A549 (cell line): ENCODE measurements around the gene KRTAP17-1. TPM values are rescaled to one million over a fixed set of nuclear protein-coding genes. Genes with fewer than 3 reads are reported as not detected.
A peak's percentile ranks its signal among the peaks of the same experiment; 100 is the strongest.

Experiments
- ATAC-seq, 2 experiments: fragments of 200-7000 bp in 1 of 2; fragments of >200 bp in 1 of 2; cut with Nextera tagmentation in 1 of 2; cut with Tn5 transposase in 1 of 2; 3 replicates each; pipeline versions ENCODE4 v1.8.0 to v1.9.1; 2018 to 2020; ENCODE audit warnings: mild to moderate bottlenecking in 1 of 2, moderate library complexity in 1 of 2
- CTCF ChIA-PET: fragments of 300-600 bp; sonication (Branson Sonifier 250); formaldehyde crosslinking; extraction: SDS; loops from one replicate; lab custom pipeline; 2021; ENCODE audit warnings: antibody characterized with exemption, inconsistent platforms; lab: Yijun Ruan, JAX
- POLR2A ChIA-PET: fragments of 350-600 bp; formaldehyde crosslinking; extraction: SDS; loops from one replicate; lab custom pipeline; 2021; ENCODE audit warnings: antibody characterized with exemption, inconsistent platforms; lab: Yijun Ruan, JAX
- DNase-seq, 2 experiments: peaks; one replicate each; pipeline versions ENCODE4 v3.0.0 to v3.0.0-alpha.2; 2011 to 2016; ENCODE audit warnings: low read depth in 1 of 2, low spot score in 1 of 2
- FAIRE-seq: peaks from 2 replicates; lab custom pipeline; 2011; peaks lifted over from hg19 to GRCh38; lab: Jason Lieb, UNC
- H3K27ac ChIP-seq, 2 experiments: fragments of >200 bp; sonication (Bioruptor Twin); formaldehyde crosslinking; 3 replicates each; pipeline ENCODE4 v1.5.1; 2016 to 2017
- H3K4me1 ChIP-seq: fragments of >200 bp; sonication (Bioruptor Twin); formaldehyde crosslinking; 3 replicates; pipeline ENCODE4 v1.6.1; 2016
- H3K4me2 ChIP-seq: fragments of >200 bp; sonication (Bioruptor Twin); formaldehyde crosslinking; 3 replicates; pipeline ENCODE4 v1.6.1; 2016
- H3K4me3 ChIP-seq: fragments of >200 bp; sonication (Bioruptor Twin); formaldehyde crosslinking; 3 replicates; pipeline ENCODE4 v1.5.1; 2016
- H3K9me3 ChIP-seq: fragments of >200 bp; sonication (Bioruptor Twin); formaldehyde crosslinking; 3 replicates; pipeline ENCODE4 v1.6.1; 2016
- BCL3 ChIP-seq: fragments of >200 bp; sonication (Bioruptor Twin); formaldehyde crosslinking; IDR thresholded peaks from 3 replicates; pipeline ENCODE4 v1.6.1; 2016
- BHLHE40 ChIP-seq: IDR thresholded peaks from 2 replicates; pipeline ENCODE4 v1.6.1; 2012; ENCODE audit warnings: low read depth, low read length, inconsistent platforms
- CHD2 ChIP-seq: fragments of 150-350 bp; IDR thresholded peaks from 2 replicates; pipeline ENCODE4 v1.6.1; 2014; ENCODE audit warnings: low read length; ENCODE audit not compliant: partially characterized antibody
- EHMT2 ChIP-seq: fragments of 200-600 bp; sonication (generic); IDR thresholded peaks from 2 replicates; pipeline ENCODE4 v1.6.1; 2016; ENCODE audit warnings: antibody characterized with exemption, low read depth, mild to moderate bottlenecking, moderate library complexity
- ESRRA ChIP-seq: fragments of 150-350 bp; IDR thresholded peaks from 2 replicates; pipeline ENCODE4 v1.6.1; 2014; ENCODE audit warnings: mild to moderate bottlenecking, low read length, borderline replicate concordance
- FOXS1 ChIP-seq: fragments of 250-450 bp; sonication (Bioruptor Pico); IDR thresholded peaks from 2 replicates; pipeline ENCODE4 v1.5.0; 2020; ENCODE audit warnings: mild to moderate bottlenecking, moderate library complexity
- GATA3 ChIP-seq: IDR thresholded peaks from 2 replicates; pipeline ENCODE4 v1.6.1; 2012; ENCODE audit warnings: borderline replicate concordance
- HOXB13 ChIP-seq: fragments of 250-450 bp; sonication (Bioruptor Pico); IDR thresholded peaks from 2 replicates; pipeline ENCODE4 v1.5.0; 2020; ENCODE audit warnings: low read depth, mild to moderate bottlenecking, moderate library complexity
- JUNB ChIP-seq: fragments of >200 bp; sonication (Bioruptor Twin); formaldehyde crosslinking; IDR thresholded peaks from 2 replicates; pipeline ENCODE4 v1.6.1; 2016
- MAFK ChIP-seq: fragments of 450-650 bp; IDR thresholded peaks from 2 replicates; pipeline ENCODE4 v1.6.1; 2014; ENCODE audit not compliant: partially characterized antibody
- NPAS2 ChIP-seq: fragments of 250-450 bp; sonication (Bioruptor Pico); IDR thresholded peaks from 2 replicates; pipeline ENCODE4 v1.8.0; 2022; ENCODE audit warnings: mild to moderate bottlenecking, moderate library complexity, borderline replicate concordance
- RAD21 ChIP-seq, 2 experiments: fragments of >200 bp in 1 of 2; sonication (Bioruptor Twin) in 1 of 2; formaldehyde crosslinking in 1 of 2; IDR thresholded peaks in 1 of 2; conservative IDR thresholded peaks in 1 of 2; 2 replicates in 1 of 2; 3 replicates in 1 of 2; pipeline ENCODE4 v1.6.1; 2012 to 2018; ENCODE audit warnings: inconsistent platforms in 1 of 2
- RARB ChIP-seq: fragments of 250-450 bp; sonication (Bioruptor Pico); IDR thresholded peaks from 2 replicates; pipeline ENCODE4 v1.8.0; 2021; ENCODE audit warnings: mild to moderate bottlenecking, moderate library complexity
- RFX5 ChIP-seq: fragments of 450-650 bp; IDR thresholded peaks from 2 replicates; pipeline ENCODE4 v1.7.1; 2014; ENCODE audit warnings: antibody characterized with exemption, mild to moderate bottlenecking, moderate library complexity
- RNF2 ChIP-seq: fragments of 200-600 bp; sonication (generic); IDR thresholded peaks from 2 replicates; pipeline ENCODE4 v1.6.1; 2016; ENCODE audit warnings: low read depth, mild to moderate bottlenecking, antibody characterized with exemption, moderate library complexity, borderline replicate concordance
- TP53 ChIP-seq: fragments of 250-450 bp; sonication (Bioruptor Pico); IDR thresholded peaks from 2 replicates; pipeline ENCODE4 v1.5.0; 2021; ENCODE audit warnings: mild to moderate bottlenecking, moderate library complexity
- WGBS: methylation state at CpG from one replicate; pipeline ENCODE4 v1.1.6; 2017; ENCODE audit errors: missing lambda C conversion rate; 5-methylcytosine and 5-hydroxymethylcytosine counted together
- polyA plus RNA-seq, 4 experiments: library from polyadenylated mRNA; depleted of rRNA in 3 of 4; stranded (reverse); fragments of >200 nt; fragmentation: RNase III in 1 of 4; extraction: RNeasy Plus Mini Kit Qiagen cat#74134 plus additional on column Dnase treatment in 1 of 4; gene quantifications; 2 replicates in 3 of 4; 3 replicates in 1 of 4; pipeline ENCODE4 v1.2.3, GENCODE V29; 2011 to 2017

Gene KRTAP17-1
- polyA plus RNA-seq, 2 of the 4 experiments (the other 2 are of a cell fraction): not detected

- POLR2A ChIA-PET: no interaction called here
Measured at GRCh38 chr17:41298458-41299135, 16.9 kb downstream of the KRTAP17-1 start.

GRCh38 chr17:41296846-41297245 is 18.7 kb downstream of the KRTAP17-1 start:
- ATAC-seq: no peak
- Histone ChIP-seq H3K27ac (no peak overlapping the region), H3K4me2 (no peak overlapping the region), H3K4me1 (no peaks in the 10 kb centered on the region)
- ChIA-PET POLR2A (no interaction called here), CTCF (no interaction called here)
- TF ChIP-seq CHD2 (no peak), BCL3 (no peak), BHLHE40 (no peak)
- TF ChIP-seq, all 56 proteins: peak for 0
- no peak for FAIRE-seq
- H3K4me3 ChIP-seq: no peak overlapping the region
- no peaks in the 10 kb centered on the region for H3K9me3 ChIP-seq
- WGBS: 96% methylated on average over 1 of the region's 1 CpG
- no peak for DNase-seq

More at GRCh38 chr17:41298458-41299135, 16.9 kb downstream of the KRTAP17-1 start:
- Histone ChIP-seq H3K9me3 (no peaks in the 10 kb centered on the region), H3K4me3 (no peak overlapping the region), H3K4me1 (no peaks in the 10 kb centered on the region), H3K4me2 (no peak overlapping the region), H3K27ac (no peak overlapping the region)
- ATAC-seq (no peak), FAIRE-seq (no peak), DNase-seq (no peak)
- 76% methylated on average over 20 of the region's 20 CpGs for WGBS
- TF ChIP-seq FOXS1 (CRISPR knock-in tag) (no peak), RNF2 (no peak), RARB (CRISPR knock-in tag) (no peak), GATA3 (no peak), EHMT2 (no peak), JUNB (no peak), RAD21 (conservative IDR thresholded peaks at IDR 0.05 in 1 of 2, IDR thresholded peaks at IDR 0.05 in 1 of 2) (no peak), NPAS2 (CRISPR knock-in tag) (no peak), TP53 (no peak), ESRRA (no peak)
- CTCF ChIA-PET: interaction anchor here (0.7 kb wide), 1 partner anchor 18 kb away, joined by 3 read pairs; no protein-coding TSS in a partner anchor

DNA sequence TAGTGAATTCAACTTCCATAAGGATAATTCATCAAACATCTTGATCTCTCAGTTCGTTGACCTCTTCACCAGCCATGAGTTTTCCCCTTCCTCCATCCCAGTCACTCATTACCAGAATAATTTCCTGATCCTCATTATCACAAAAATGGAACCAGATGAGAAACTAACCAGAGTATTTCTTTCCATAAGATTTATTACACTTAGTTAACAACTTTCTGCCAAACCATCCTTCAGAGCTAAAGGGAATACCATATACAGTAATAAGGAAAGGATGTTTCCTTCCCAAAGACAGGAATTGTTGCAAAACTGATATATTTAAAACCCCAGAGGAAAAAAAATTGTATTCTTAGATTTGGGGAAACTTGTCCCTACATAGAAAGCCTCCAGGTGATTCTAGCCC is 21.5 kb downstream of the KRTAP17-1 start:
- FAIRE-seq (no peak), ATAC-seq (no peak), DNase-seq (no peak)
- TF ChIP-seq BHLHE40 (no peak), MAFK (no peak), HOXB13 (no peak)
- Histone ChIP-seq H3K4me1 (no peaks in the 10 kb centered on the region), H3K27ac (no peak overlapping the region), H3K4me2 (no peak overlapping the region), H3K4me3 (no peak overlapping the region), H3K9me3 (no peaks in the 10 kb centered on the region)
- CTCF ChIA-PET: interaction anchor here (0.9 to 1.5 kb wide), 2 partner anchors 19 to 29 kb away, joined by 3 to 4 read pairs; no protein-coding TSS in a partner anchor
- POLR2A ChIA-PET: no interaction called here
- 54% methylated on average over 1 of the region's 1 CpG for WGBS

DNA sequence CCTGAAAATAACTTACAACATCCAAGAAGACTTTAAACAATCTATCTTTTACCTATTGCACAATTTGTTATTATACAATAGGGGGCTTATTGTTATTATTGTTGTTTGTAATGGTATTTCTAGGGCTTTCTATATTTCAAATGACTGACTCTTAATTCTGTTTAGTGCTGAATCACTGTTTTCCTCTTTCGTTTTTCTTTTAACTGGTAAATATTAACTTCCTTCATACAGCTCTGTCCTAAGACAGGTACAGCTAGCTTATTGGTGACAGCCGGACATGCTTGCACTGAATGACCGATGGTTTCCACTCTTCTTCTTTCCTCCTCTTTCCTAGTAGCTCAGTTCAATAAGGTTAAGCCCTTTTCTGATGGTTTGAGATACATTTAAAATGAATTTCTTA is 28.5 kb downstream of the KRTAP17-1 start:
- CTCF ChIA-PET: interaction anchor here (1.6 kb wide), 1 partner anchor 35 kb away, joined by 3 read pairs; no protein-coding TSS in a partner anchor

More for the DNA sequence above, 28.5 kb downstream of the KRTAP17-1 start:
- Histone ChIP-seq H3K4me1 (peaks cover 20% of the 10 kb centered on the region), H3K27ac (0 out of 6 replicates have a peak overlapping the region, but pooled peaks of 1 of the 2 experiments have one; percentile 14), H3K4me2 (peak overlapping the region; percentile 38), H3K9me3 (no peaks in the 10 kb centered on the region), H3K4me3 (no peak overlapping the region)
- POLR2A ChIA-PET: no interaction called here
- ATAC-seq: no peak
- TF ChIP-seq MAFK (peak; percentile 56), RFX5 (no peak)
- DNase-seq: peak in 1 of 2 experiments; percentile 18
- FAIRE-seq: no peak
- WGBS: 52% methylated on average over 3 of the region's 3 CpGs
